Fibroblast of skin of scalp (primary cell): ENCODE measurements around the gene ADH6.
"Not testable (repeated sequence)": the region's sequence is repeated elsewhere in the genome, so short reads cannot be mapped to it uniquely, and the experiment has no call there.

Experiments used
- DNase-seq: peaks from one replicate; pipeline ENCODE4 v3.0.0-alpha.2; 2013

Gene ADH6

DNA sequence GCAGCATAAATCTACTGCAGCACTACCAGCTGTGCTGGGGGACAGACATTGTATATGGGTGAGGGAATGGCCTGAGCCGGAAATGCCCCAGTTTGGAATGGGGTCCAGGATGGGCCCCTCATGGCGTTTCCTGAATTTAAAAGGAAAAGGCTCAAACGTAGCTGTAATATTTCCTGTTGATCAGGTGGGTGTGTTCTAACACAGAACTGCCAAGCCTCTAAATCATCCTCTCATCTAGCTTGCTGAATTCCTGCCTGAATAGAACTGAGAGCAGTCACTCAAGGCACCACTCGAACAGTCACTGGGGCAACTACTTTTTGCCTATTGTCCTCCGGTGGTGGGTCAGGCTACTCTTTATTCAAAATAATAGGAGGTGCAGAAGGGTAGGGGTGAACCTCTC lies 28.7 kb downstream of the ADH6 start:
- no peak for DNase-seq

DNA sequence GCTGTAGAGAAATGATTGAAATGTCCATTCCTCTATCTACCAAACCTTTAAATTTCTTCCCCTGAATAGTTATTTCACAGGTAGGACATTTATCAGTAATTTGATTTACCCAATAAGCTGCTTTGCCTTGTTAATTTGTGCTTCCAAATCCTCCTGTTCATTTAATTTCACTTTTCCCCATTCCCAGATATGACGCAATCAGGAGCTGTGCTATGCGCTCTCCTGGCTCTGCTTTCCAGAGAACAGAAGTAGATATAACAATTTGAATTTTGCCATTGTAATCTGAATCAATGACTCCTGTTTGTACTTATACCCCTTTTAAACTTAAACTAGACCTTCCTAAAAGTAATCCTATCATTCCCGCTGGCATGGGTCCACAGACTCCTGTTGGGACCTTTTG lies 29.1 kb downstream of the ADH6 start:
- DNase-seq, result not testable (repeated sequence)

DNA sequence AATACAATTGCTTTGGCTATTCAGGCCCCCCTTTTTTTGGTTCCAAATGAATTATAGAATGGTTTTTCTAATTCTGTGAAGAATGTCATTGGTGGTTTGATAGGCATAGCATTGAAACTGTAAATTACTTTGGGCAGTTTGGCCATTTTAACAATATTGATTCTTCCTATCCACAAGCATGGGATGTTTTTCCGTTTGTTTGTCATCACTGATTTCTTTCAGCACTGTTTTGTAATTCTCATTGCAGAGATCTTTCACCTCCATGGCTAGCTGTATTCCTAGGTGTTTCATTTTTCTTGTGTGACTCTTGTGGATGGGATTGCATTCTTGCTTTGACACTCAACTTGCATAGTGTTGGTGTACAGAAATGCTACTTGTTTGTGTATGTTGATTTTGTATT lies 33.0 kb downstream of the ADH6 start:
- DNase-seq, result no peak

DNA sequence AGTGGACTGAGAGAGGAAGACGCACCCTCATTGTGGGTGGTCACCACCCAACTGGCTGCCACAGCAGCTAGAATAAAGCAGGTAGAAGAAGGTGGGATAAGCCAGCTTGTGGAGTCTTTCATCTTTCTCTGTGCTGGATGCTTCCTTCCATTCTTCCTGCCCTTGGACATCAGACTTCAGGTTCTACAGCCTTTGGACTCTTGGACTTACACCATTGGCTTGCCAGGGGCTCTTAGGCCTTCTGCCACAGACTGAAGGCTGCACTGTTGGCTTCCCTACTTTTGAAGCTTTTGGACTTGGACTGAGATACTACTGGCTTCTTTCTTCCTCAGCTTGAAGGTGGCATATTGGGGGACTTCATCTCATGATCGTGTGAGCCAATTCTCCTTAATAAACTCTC lies 33.5 kb downstream of the ADH6 start:
- DNase-seq, result no peak

DNA sequence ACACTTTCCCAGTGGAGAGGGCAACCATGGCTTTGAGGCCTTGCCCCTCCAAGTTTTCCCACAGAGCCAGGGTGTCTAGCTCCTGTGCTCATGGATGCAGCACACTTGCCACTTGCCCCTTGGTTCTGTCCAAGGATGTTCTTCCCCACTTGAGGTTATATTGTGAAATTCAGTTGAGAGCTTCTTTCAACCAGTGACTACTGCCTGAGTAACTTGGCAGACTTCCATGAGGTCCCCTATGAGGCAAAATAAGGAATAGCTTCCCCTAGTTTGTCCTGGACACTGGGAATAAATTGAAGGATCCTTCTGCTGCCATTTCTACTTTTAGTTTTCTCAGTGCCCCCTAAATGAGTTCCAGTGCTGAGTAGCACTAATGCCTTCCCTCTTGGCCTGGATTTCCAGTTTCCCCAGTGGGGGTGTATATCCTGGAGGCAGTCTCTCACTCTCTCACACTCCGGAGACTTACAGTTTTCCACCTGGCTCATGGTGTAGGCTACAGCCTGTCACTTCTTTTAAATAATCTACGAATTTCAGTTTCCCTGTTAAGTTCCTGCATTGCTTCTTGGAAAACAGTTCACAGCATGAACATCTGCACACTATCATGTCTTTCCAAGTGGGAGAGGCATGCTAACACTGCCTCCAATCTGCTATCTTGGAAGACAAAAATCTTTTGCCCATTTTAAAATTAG lies 38.5 kb downstream of the ADH6 start:
- DNase-seq, result peak; percentile 65

DNA sequence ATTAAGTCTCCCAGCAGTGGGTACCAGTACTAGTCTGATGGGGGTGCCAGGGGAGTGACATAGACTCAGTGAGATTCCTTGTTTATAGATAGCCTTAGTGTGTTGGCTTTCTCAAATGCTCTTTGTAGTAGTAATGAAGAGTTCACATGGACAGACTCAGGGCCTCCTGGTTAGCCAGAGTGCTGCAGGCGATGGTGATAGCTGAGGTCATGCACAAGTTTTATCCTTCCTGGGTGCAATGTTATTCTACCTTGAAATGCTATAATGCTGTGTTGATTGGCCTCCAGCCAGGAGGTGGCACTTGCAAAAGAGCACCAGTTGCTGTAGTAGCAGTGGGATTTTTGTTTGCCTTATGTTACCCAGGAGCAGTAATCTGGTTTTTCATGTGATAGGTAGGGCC lies 39.4 kb downstream of the ADH6 start:
- no peak for DNase-seq

DNA sequence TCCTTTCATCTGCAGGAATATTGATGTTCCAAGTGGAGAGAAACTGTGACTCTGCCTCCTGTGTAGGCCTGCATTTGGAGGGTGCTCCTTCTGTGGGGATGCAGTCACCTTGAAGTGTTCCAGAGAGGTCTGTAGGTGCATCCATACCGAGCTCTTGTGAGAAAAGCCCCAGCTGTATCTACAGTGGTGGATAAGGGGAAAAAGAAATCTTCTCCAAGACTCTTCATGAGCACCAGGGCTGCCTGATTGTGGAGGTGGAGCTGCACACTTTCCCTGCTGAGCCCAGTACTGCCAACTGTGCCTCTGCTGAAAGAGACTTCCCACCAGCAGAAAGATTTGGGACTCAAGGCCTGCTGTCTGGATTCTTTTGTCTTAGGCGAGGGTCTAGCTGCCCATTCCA lies 39.9 kb downstream of the ADH6 start:
- DNase-seq, result no peak

DNA sequence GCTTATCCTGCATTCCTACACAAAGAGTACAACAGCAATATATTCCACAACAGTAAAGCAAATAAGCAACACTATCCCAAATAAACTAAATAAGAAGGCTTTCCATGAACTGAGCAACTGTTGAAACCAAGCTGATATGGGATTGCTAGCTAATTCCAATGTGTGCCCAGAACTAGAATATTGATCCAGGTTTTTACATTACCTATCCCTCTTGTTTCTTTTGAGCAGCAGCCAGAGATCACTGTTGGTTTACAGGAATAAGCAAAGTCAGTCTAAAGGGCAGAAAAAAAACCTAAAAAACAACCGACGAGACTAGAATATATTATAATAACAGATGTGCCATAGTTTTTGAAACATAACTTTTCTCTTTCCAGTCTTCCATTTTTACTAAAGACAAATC lies 52.5 kb downstream of the ADH6 start:
- DNase-seq, result no peak

DNA sequence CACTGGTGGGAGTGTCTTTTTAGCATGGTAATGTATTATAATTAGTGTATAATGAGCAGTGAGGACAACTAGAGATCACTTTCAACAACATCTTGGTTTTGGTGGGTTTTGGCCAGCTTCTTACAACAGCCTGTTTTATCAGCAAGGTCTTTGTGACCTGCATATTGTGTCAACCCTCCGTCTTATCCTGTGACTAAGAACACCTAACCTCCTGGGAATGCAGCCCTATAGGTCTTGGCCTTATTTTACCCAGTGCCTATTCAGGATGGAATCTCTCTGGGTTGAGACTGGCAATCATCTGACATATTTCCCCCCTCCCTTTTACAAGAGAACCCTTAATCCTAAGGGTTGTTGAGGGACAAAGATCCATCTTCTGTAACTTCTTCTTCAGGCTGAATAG lies 53.1 kb downstream of the ADH6 start:
- no peak for DNase-seq

DNA sequence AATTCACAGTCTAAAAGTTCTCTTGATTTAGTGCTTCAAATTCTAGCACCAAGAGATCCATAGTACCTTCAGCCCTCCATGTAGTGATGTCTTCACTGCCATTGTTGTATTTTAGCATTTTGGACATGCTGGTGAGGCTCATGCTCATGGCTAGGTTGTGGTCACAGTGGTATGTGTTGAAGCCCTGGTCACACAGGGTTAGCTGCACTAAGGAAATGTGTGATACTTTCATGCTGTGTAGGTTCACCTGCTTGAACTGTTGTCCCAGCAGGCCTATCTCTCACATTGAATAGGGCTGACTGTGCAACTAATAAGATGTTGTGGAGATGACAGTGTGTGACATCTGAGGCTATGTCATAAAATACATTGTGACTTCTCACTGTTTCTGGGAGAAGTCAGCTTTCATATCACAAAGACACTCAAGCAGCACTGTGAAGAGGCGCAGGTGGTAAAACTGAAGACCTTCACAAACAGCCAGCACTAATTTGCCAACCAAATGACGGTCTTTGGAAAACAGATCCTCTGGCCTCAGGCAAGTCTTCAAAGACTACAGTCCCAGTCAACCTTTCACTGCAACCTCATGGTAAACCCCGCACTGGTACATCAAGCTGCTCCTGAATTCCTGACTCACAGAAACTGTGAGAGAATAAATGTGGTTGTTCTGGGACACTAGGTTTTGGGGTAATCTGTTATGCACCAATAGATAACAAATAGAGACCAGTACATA lies 57.5 kb downstream of the ADH6 start:
- DNase-seq, result no peak

DNA sequence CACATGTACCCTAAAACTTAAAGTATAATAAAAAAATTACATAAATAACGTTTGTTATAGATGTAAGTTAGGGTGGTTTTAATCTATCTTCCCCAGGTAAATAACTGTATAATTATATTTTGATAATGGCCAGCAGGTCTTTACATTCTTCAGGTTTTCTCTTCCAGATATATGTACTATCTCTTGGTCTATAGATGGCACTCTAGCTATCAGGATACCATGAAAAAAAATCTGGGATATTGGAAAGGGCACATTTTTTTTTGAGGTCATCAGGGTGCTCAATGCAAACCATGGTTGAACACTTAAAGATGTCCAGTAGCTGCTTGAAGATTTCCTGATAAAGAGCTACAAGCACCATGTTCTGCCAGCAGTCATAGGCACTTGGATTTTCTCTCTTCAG lies 59.3 kb downstream of the ADH6 start:
- no peak for DNase-seq

DNA sequence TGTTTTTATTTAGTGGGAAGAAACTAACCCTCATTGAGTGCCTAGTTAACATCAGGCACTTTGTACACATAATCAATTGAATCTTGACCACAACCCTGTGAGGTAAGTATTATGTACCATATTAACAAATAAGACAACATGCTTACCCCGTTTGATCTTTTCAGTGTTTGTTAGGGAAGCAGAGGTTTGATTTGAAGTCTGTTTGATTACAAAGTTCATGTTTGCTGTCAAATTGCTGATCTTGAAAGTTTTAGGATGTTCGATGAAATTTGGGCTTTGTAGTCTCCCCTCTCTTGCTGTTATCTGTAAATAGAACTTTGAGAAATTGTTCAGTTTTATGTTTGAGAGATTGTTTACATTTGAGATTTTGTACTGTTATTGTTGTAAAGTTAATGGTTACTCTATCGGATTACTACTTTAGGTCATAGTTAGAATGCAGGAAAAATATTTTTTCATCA lies 61.5 kb downstream of the ADH6 start:
- no peak for DNase-seq

DNA sequence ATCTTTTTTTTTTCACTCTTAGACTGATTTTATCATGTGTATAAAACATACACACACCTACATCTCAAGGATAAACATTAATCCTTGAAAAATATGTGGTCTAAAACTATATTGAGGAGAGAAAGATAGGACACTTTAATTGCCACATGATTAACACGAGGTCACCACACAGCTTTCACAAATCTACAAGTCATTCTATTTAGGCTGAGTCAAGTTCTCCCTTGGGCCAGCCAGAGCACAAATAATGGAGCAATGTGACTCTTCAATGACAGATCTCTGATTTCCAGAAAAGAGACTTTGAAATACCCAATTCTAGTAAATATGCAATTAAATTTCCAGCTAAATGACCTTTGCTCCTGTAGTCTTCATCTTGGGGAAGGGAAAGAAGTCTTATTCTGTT lies 62.1 kb downstream of the ADH6 start:
- DNase-seq, result no peak

DNA sequence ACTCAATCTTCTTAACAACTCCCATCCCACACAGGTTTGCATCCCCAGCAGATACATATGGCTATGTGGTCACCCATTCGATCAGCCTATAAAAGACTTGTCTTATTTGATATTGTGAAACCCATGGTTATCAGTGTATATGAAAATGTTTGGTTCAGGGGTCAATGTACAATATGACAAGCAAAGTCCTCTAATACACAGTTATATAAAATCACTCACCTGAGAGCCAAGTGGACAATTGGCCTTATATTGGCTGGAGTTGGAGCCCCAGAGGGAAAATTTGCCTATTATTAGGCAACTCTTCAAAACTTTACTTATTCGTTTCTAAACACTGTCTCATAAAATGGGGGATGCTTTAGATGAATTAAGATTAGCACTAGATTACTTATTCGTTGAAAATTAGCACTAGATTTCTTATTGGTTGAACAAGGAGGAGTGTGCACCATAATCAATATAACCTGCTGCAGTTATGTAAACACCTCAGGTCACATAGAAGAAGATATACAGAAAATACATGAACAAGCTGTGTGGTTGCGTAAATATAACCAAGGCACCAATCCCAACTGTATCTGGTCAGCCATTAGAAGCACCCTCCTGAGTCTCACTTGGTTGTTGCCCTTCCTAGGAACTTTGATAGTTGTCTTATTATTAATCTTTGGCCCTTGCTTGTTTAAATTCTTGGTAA lies 64.2 kb downstream of the ADH6 start:
- DNase-seq, result no peak
